ENCODE measurements around the gene BCL2L1.

BCL2L1 gene

DNA sequence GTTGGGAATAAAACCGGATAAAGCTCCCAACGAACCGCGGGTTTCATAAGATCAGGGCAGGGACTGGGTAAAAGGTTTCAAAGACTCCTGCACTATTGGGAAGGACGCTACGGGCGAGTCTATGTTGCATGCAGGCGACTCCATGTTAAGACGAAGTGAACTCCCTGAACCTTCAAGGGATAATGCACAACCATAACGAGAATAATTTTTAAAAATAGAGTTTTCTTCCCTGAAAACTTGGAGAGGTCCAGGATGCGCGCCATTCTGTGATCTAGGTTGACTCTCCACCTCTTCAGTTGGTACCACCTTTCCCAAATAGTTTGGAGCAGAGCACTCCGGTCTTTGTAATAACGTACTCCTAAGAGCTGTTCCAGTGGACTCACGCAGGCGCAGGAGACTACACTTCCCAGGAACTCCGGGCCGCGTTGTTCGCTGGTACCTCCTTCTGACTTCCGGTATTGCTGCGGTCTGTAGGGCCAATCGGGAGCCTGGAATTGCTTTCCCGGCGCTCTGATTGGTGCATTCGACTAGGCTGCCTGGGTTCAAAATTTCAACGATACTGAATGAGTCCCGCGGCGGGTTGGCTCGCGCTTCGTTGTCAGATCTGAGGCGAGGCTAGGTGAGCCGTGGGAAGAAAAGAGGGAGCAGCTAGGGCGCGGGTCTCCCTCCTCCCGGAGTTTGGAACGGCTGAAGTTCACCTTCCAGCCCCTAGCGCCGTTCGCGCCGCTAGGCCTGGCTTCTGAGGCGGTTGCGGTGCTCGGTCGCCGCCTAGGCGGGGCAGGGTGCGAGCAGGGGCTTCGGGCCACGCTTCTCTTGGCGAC is 16.3 kb upstream of the BCL2L1 start, which contains the start of gene TPX2:
Gene TPX2, plus strand, starts transcription at position 562 of the 821 bp plus-strand sequence. CDS start 18,187 bp downstream, outside the sequence.
- TF ChIP-seq ZFP3 (CRISPR knock-in tag; IDR thresholded peaks at IDR 0.05) (no peak), OSR1 (CRISPR knock-in tag; IDR thresholded peaks at IDR 0.05) (no peak), ZFP30 (CRISPR knock-in tag; IDR thresholded peaks at IDR 0.05) (no peak), GLIS3 (CRISPR knock-in tag; IDR thresholded peaks at IDR 0.05) (no peak), TCF4 (CRISPR knock-in tag; IDR thresholded peaks at IDR 0.05; ENCODE audit: borderline replicate concordance) (no peak), RARB (CRISPR knock-in tag; IDR thresholded peaks at IDR 0.05) (no peak), ZNF8 (CRISPR knock-in tag; IDR thresholded peaks at IDR 0.05) (no peak), TOX (CRISPR knock-in tag; IDR thresholded peaks at IDR 0.05; ENCODE audit: borderline replicate concordance) (no peak), CSRNP3 (CRISPR knock-in tag; IDR thresholded peaks at IDR 0.05) (no peak), BACH2 (CRISPR knock-in tag; IDR thresholded peaks at IDR 0.05; ENCODE audit: borderline replicate concordance) (no peak), ESRRG (CRISPR knock-in tag; IDR thresholded peaks at IDR 0.05) (no peak)
- TF ChIP-seq, protein P1, sequence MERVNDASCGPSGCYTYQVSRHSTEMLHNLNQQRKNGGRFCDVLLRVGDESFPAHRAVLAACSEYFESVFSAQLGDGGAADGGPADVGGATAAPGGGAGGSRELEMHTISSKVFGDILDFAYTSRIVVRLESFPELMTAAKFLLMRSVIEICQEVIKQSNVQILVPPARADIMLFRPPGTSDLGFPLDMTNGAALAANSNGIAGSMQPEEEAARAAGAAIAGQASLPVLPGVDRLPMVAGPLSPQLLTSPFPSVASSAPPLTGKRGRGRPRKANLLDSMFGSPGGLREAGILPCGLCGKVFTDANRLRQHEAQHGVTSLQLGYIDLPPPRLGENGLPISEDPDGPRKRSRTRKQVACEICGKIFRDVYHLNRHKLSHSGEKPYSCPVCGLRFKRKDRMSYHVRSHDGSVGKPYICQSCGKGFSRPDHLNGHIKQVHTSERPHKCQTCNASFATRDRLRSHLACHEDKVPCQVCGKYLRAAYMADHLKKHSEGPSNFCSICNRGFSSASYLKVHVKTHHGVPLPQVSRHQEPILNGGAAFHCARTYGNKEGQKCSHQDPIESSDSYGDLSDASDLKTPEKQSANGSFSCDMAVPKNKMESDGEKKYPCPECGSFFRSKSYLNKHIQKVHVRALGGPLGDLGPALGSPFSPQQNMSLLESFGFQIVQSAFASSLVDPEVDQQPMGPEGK (CRISPR knock-in tag; IDR thresholded peaks at IDR 0.05; ENCODE audit: borderline replicate concordance), result no peak
- ATAC-seq, result peak; percentile 99

DNA sequence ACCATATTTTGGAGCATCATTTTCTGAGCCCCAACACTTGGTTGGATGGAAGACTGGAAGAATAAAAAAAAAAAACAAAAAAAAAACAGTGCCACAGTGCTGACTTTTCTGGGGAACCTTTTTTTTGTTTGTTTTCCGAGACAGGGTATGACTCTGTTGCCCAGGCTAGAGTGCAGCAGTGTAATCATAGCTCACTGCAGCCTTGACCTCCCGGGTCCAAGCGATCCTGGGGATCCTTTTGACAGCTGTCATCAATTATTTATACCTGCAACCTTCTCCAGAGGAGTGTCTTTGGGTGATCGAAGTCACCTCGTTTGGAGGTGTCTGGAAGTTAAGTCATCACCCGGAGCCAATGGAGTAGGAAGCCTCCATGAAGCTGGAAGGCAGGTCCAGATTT is 8.7 kb upstream of the BCL2L1 start:
- no peak for ATAC-seq

DNA sequence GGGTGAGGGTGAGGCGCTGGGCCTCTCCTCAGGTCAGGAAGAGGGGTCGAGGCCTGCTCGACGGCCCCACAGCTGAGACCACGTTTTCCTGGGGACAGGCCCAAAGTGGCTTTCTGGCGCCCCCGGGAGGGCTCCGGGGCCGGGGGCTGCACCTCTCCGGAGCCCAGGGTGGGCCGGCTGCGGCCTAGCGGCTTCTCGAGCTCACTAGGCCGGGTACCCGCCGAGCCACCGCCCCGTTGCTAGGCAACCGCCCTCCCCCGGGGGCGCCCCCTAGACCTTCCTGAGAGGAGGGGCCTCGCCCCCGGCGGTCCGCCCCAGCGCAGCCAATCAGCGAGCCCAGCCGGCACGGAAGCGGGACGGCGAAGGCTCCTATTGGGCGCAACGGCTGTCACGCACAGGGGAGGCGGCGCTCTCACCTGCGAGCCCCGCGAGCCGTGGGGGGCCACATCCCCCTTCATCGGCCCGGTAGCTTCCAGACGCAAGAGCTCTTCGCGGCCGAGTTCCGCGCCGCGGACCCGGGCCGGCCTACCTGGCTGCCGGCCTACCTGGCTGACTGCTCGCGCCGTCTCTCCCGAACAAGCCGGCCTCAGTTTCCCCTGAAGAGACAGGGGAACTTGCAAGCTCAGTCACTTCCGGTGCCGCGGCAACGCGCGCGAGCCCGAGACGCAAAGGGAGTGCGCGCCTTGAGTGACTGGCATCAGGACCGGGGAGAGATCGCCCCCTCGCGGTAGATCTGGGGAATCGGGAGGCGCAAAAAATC is 831 bp upstream of the BCL2L1 start:
- peak; percentile 93 for ATAC-seq
- TF ChIP-seq ZNF8 (CRISPR knock-in tag; IDR thresholded peaks at IDR 0.05), result no peak
- TF ChIP-seq ESRRG (CRISPR knock-in tag; IDR thresholded peaks at IDR 0.05), result no peak
- TF ChIP-seq, protein P2, sequence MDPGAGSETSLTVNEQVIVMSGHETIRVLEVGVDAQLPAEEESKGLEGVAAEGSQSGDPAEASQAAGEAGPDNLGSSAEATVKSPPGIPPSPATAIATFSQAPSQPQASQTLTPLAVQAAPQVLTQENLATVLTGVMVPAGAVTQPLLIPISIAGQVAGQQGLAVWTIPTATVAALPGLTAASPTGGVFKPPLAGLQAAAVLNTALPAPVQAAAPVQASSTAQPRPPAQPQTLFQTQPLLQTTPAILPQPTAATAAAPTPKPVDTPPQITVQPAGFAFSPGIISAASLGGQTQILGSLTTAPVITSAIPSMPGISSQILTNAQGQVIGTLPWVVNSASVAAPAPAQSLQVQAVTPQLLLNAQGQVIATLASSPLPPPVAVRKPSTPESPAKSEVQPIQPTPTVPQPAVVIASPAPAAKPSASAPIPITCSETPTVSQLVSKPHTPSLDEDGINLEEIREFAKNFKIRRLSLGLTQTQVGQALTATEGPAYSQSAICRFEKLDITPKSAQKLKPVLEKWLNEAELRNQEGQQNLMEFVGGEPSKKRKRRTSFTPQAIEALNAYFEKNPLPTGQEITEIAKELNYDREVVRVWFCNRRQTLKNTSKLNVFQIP (CRISPR knock-in tag; IDR thresholded peaks at IDR 0.05; ENCODE audit: borderline replicate concordance, low read depth), result 0 out of 2 replicates have a peak, but pooled peaks have one; percentile 58
- TF ChIP-seq ISL1 (CRISPR knock-in tag; IDR thresholded peaks at IDR 0.05), result no peak
- no peak; the same call in 1 of the 2 replicates for TF ChIP-seq ZFP3 (CRISPR knock-in tag; IDR thresholded peaks at IDR 0.05)
- TF ChIP-seq RARB (CRISPR knock-in tag; IDR thresholded peaks at IDR 0.05), result no peak
- no peak for TF ChIP-seq ZNF70 (CRISPR knock-in tag; IDR thresholded peaks at IDR 0.05)
- no peak for TF ChIP-seq TOX (CRISPR knock-in tag; IDR thresholded peaks at IDR 0.05; ENCODE audit: borderline replicate concordance)
- TF ChIP-seq ZFP30 (CRISPR knock-in tag; IDR thresholded peaks at IDR 0.05), result no peak
- TF ChIP-seq BACH2 (CRISPR knock-in tag; IDR thresholded peaks at IDR 0.05; ENCODE audit: borderline replicate concordance), result no peak
- TF ChIP-seq TCF4 (CRISPR knock-in tag; IDR thresholded peaks at IDR 0.05; ENCODE audit: borderline replicate concordance), result no peak; the same call in 1 of the 2 replicates
- no peak for TF ChIP-seq PPARA (CRISPR knock-in tag; IDR thresholded peaks at IDR 0.05; ENCODE audit: borderline replicate concordance)
- TF ChIP-seq ZC3H10 (CRISPR knock-in tag; IDR thresholded peaks at IDR 0.05), result no peak
- no peak for TF ChIP-seq SNAI2 (CRISPR knock-in tag; IDR thresholded peaks at IDR 0.05)
- TF ChIP-seq, protein P1 (CRISPR knock-in tag; IDR thresholded peaks at IDR 0.05; ENCODE audit: borderline replicate concordance), result peak; percentile 99
- no peak for TF ChIP-seq OSR1 (CRISPR knock-in tag; IDR thresholded peaks at IDR 0.05)
- TF ChIP-seq CREB5 (CRISPR knock-in tag; IDR thresholded peaks at IDR 0.05; ENCODE audit: low read depth), result no peak
- TF ChIP-seq CSDC2 (CRISPR knock-in tag; IDR thresholded peaks at IDR 0.05), result peak; percentile 81

More for the DNA sequence above, 8.7 kb upstream of the BCL2L1 start:
- TF ChIP-seq ZNF565 (CRISPR knock-in tag; conservative IDR thresholded peaks at IDR 0.05; ENCODE audit: low read depth) (no peak), GLIS3 (CRISPR knock-in tag; IDR thresholded peaks at IDR 0.05) (no peak), TOX (CRISPR knock-in tag; IDR thresholded peaks at IDR 0.05; ENCODE audit: borderline replicate concordance) (no peak), BACH2 (CRISPR knock-in tag; IDR thresholded peaks at IDR 0.05; ENCODE audit: borderline replicate concordance) (no peak)
- TF ChIP-seq, protein P2 (CRISPR knock-in tag; IDR thresholded peaks at IDR 0.05; ENCODE audit: borderline replicate concordance, low read depth), result no peak

Data from SK-N-SH treated with all-trans-retinoic acid at 6 μM for 48 hours (cell line).